ENCODE results near the gene STEAP3. TPM values are rescaled to one million over a fixed set of nuclear protein-coding genes. Genes with fewer than 3 reads are reported as not detected.

The STEAP3 gene
- total and polyA plus RNA-seq, 2 donors (not counting 1 experiment from before 2014, with no cell fraction given): 13.7 to 28.4 TPM

- peak overlapping the region; percentile 35 for H3K4me2 ChIP-seq (ENCODE audit: extremely low read depth, insufficient read depth, low read length)
- H3K36me3 ChIP-seq (ENCODE audit: control insufficient read depth, insufficient read depth, low read length): peaks cover 2% of the 10 kb centered on the region
- peaks cover 2% of the 10 kb centered on the region for H3K79me2 ChIP-seq (ENCODE audit: control insufficient read depth, insufficient read depth, low read length)
- TF ChIP-seq EZH2 (IDR thresholded peaks at IDR 0.05; ENCODE audit: low read length, missing control alignments) (no peak), CTCF (conservative IDR thresholded peaks at IDR 0.05 in 1 of 2, IDR thresholded peaks at IDR 0.05 in 1 of 2; ENCODE audit: low read depth in 1 of 2, low read length in 2 of 2) (no peak)
- no peaks in the 10 kb centered on the region for H3K9me3 ChIP-seq (ENCODE audit: control insufficient read depth, insufficient read depth, low read depth, low read length)
- no peak overlapping the region for H3K27ac ChIP-seq (ENCODE audit: insufficient read depth, low read length)
- H3K27me3 ChIP-seq (ENCODE audit: control insufficient read depth, insufficient read depth, low read length): no peaks in the 10 kb centered on the region
- H3K4me1 ChIP-seq (ENCODE audit: control insufficient read depth, extremely low read depth, insufficient read depth, low read length): peaks cover 14% of the 10 kb centered on the region
- no peak for DNase-seq (ENCODE audit: low read depth in 2 of 2)
- no peak overlapping the region for H3K9ac ChIP-seq (ENCODE audit: insufficient read depth, low read length)
- H4K20me1 ChIP-seq (ENCODE audit: control insufficient read depth, extremely low read depth, insufficient read depth, low read length): no peaks in the 10 kb centered on the region
- H2AFZ ChIP-seq (ENCODE audit: low read length): no peak overlapping the region
- H3K4me3 ChIP-seq (replicated peaks in 1 of 4; ENCODE audit: control extremely low read depth in 1 of 4, insufficient read depth in 1 of 4, low read depth in 3 of 4, low read length in 4 of 4): no peak overlapping the region
Measured at GRCh38 chr2:119225105-119225865, 1.7 kb downstream of the STEAP3 start.

GRCh38 chr2:119225926-119226325 lies 2.3 kb downstream of the STEAP3 start:
- DNase-seq (ENCODE audit: low read depth in 2 of 2): no peak
- Histone ChIP-seq H3K27ac (ENCODE audit: insufficient read depth, low read length) (no peak overlapping the region), H3K4me2 (ENCODE audit: extremely low read depth, insufficient read depth, low read length) (no peak overlapping the region), H3K27me3 (ENCODE audit: control insufficient read depth, insufficient read depth, low read length) (no peaks in the 10 kb centered on the region), H3K4me3 (replicated peaks in 1 of 4; ENCODE audit: control extremely low read depth in 1 of 4, insufficient read depth in 1 of 4, low read depth in 3 of 4, low read length in 4 of 4) (no peak overlapping the region), H3K9ac (ENCODE audit: insufficient read depth, low read length) (no peak overlapping the region), H3K79me2 (ENCODE audit: control insufficient read depth, insufficient read depth, low read length) (peaks cover 2% of the 10 kb centered on the region), H3K36me3 (ENCODE audit: control insufficient read depth, insufficient read depth, low read length) (peaks cover 2% of the 10 kb centered on the region), H4K20me1 (ENCODE audit: control insufficient read depth, extremely low read depth, insufficient read depth, low read length) (no peaks in the 10 kb centered on the region), H3K9me3 (ENCODE audit: control insufficient read depth, insufficient read depth, low read depth, low read length) (no peaks in the 10 kb centered on the region), H2AFZ (ENCODE audit: low read length) (no peak overlapping the region), H3K4me1 (ENCODE audit: control insufficient read depth, extremely low read depth, insufficient read depth, low read length) (peaks cover 19% of the 10 kb centered on the region)
- TF ChIP-seq EZH2 (IDR thresholded peaks at IDR 0.05; ENCODE audit: low read length, missing control alignments) (no peak), CTCF (conservative IDR thresholded peaks at IDR 0.05 in 1 of 2, IDR thresholded peaks at IDR 0.05 in 1 of 2; ENCODE audit: low read depth in 1 of 2, low read length in 2 of 2) (no peak)

- no peak for TF ChIP-seq CTCF (conservative IDR thresholded peaks at IDR 0.05 in 1 of 2, IDR thresholded peaks at IDR 0.05 in 1 of 2; ENCODE audit: low read depth in 1 of 2, low read length in 2 of 2)
- TF ChIP-seq EZH2 (IDR thresholded peaks at IDR 0.05; ENCODE audit: low read length, missing control alignments): no peak
- Histone ChIP-seq H3K27me3 (ENCODE audit: control insufficient read depth, insufficient read depth, low read length) (no peaks in the 10 kb centered on the region), H4K20me1 (ENCODE audit: control insufficient read depth, extremely low read depth, insufficient read depth, low read length) (no peaks in the 10 kb centered on the region), H3K36me3 (ENCODE audit: control insufficient read depth, insufficient read depth, low read length) (peaks cover 2% of the 10 kb centered on the region), H3K79me2 (ENCODE audit: control insufficient read depth, insufficient read depth, low read length) (peaks cover 2% of the 10 kb centered on the region), H3K9ac (ENCODE audit: insufficient read depth, low read length) (no peak overlapping the region), H3K27ac (ENCODE audit: insufficient read depth, low read length) (no peak overlapping the region), H3K9me3 (ENCODE audit: control insufficient read depth, insufficient read depth, low read depth, low read length) (no peaks in the 10 kb centered on the region), H3K4me1 (ENCODE audit: control insufficient read depth, extremely low read depth, insufficient read depth, low read length) (peaks cover 31% of the 10 kb centered on the region), H3K4me2 (ENCODE audit: extremely low read depth, insufficient read depth, low read length) (no peak overlapping the region), H2AFZ (ENCODE audit: low read length) (no peak overlapping the region), H3K4me3 (replicated peaks in 1 of 4; ENCODE audit: control extremely low read depth in 1 of 4, insufficient read depth in 1 of 4, low read depth in 3 of 4, low read length in 4 of 4) (no peak overlapping the region)
- DNase-seq (ENCODE audit: low read depth in 2 of 2): no peak
Measured at GRCh38 chr2:119227346-119227745, 3.7 kb downstream of the STEAP3 start.

Data from fibroblast of lung (primary cell).